MCF 10A (cell line): ENCODE results near the gene NOXO1. TPM values are rescaled to one million over a fixed set of nuclear protein-coding genes. Genes with fewer than 3 reads are reported as not detected.
"Not testable (repeated sequence)": the region's sequence is repeated elsewhere in the genome, so short reads cannot be mapped to it uniquely, and the experiment has no call there.

ENCODE experiments used
- BruUV-seq: library from RNA; stranded (reverse); fragments of 400-500 nt; replicated peaks from 2 replicates; lab custom pipeline; 2021; lab: Mats Ljungman, UMichigan
- CTCF ChIA-PET: fragments of 300-600 bp; sonication (Branson Sonifier 250); formaldehyde crosslinking; extraction: SDS; loops from one replicate; lab custom pipeline; 2021; ENCODE audit warnings: antibody characterized with exemption, inconsistent platforms; lab: Yijun Ruan, JAX
- POLR2A ChIA-PET: fragments of 300-600, 350-650 bp; sonication (Branson Sonifier 250); formaldehyde crosslinking; extraction: SDS; loops from one replicate; lab custom pipeline; 2020; ENCODE audit warnings: antibody characterized with exemption, inconsistent platforms; lab: Yijun Ruan, JAX
- DNase-seq: peaks from one replicate; pipeline ENCODE4 v3.0.0-alpha.2; 2018; ENCODE audit not compliant: unreplicated experiment
- H3K27ac Mint-ChIP-seq: one replicate; pipeline ENCODE4 v1.8.0; 2022; ENCODE audit warnings: mild to moderate bottlenecking, low read depth, mixed read lengths; ENCODE audit not compliant: unreplicated experiment
- H3K27me3 Mint-ChIP-seq: one replicate; pipeline ENCODE4 v1.8.0; 2022; ENCODE audit warnings: mixed read lengths; ENCODE audit not compliant: insufficient read depth, unreplicated experiment
- H3K36me3 Mint-ChIP-seq: one replicate; pipeline ENCODE4 v1.8.0; 2022; ENCODE audit warnings: mild to moderate bottlenecking, moderate library complexity, mixed read lengths; ENCODE audit not compliant: insufficient read depth, unreplicated experiment
- H3K4me1 Mint-ChIP-seq: one replicate; pipeline ENCODE4 v1.8.0; 2022; ENCODE audit warnings: mixed read lengths; ENCODE audit not compliant: insufficient read depth, unreplicated experiment
- H3K4me3 Mint-ChIP-seq: one replicate; pipeline ENCODE4 v1.8.0; 2022; ENCODE audit warnings: mild to moderate bottlenecking, moderate library complexity, mixed read lengths; ENCODE audit not compliant: unreplicated experiment
- H3K9me3 Mint-ChIP-seq: one replicate; pipeline ENCODE4 v1.8.0; 2022; ENCODE audit warnings: mixed read lengths; ENCODE audit not compliant: unreplicated experiment
- CTCF ChIP-seq: fragments of 200-600 bp; IDR thresholded peaks from one replicate; pipeline ENCODE4 v1.8.0; 2022; ENCODE audit warnings: antibody characterized with exemption, mild to moderate bottlenecking; ENCODE audit not compliant: unreplicated experiment
- intact Hi-C: fragments of 100-400 bp; cut with micrococcal nuclease; formaldehyde crosslinking; loops from 2 replicates; pipeline ENCODE4 v1.14.1; 2022
- total RNA-seq: library from RNA; stranded (reverse); gene quantifications from 2 replicates; pipeline ENCODE4 v1.2.3, GENCODE V29; 2022

Gene NOXO1
- total RNA-seq, 1 experiment from 2014 or later, result 1.1 TPM

GRCh38 chr16:1965396-1966001 is 15.8 kb downstream of the NOXO1 start:
- DNase-seq, result no peak
- peak overlapping the region; percentile 95 for H3K27ac Mint-ChIP-seq
- H3K4me3 Mint-ChIP-seq, result peak overlapping the region; percentile 78
- CTCF ChIA-PET, result interaction anchor here (0.5 to 1.4 kb wide), 5 partner anchors 39 to 103 kb away, joined by 3 to 5 read pairs (median 3); no protein-coding TSS in a partner anchor
- BruUV-seq, result TSS peak; percentile 74
- peaks cover 56% of the 10 kb centered on the region for H3K36me3 Mint-ChIP-seq
- intact Hi-C loops, result no loop called here
- no peaks in the 10 kb centered on the region for H3K9me3 Mint-ChIP-seq
- POLR2A ChIA-PET, result interaction anchor here (0.5 to 8.9 kb wide), 40 partner anchors 8 to 550 kb away, joined by 3 to 72 read pairs (median 6); partner anchors contain the start of genes FAHD1, GFER, HAGH and MSRB1
- H3K27me3 Mint-ChIP-seq, result no peaks in the 10 kb centered on the region
- peaks cover 20% of the 10 kb centered on the region for H3K4me1 Mint-ChIP-seq
- TF ChIP-seq CTCF, result no peak

- CTCF ChIA-PET, result interaction anchor here (0.5 to 1.3 kb wide), 6 partner anchors 39 to 1164 kb away, joined by 3 to 5 read pairs (median 3); no protein-coding TSS in a partner anchor
- Mint-ChIP-seq H3K27me3 (no peaks in the 10 kb centered on the region), H3K27ac (peak within 1 kb of the TSS; percentile 95), H3K4me3 (peak within 1 kb of the TSS; percentile 78), H3K9me3 (no peaks in the 10 kb centered on the region), H3K4me1 (peaks cover 23% of the 10 kb centered on the region), H3K36me3 (peaks cover 60% of the 10 kb centered on the region)
- intact Hi-C loops, result no loop called here
- POLR2A ChIA-PET, result interaction anchor here (0.6 to 8.9 kb wide), 54 partner anchors 8 to 941 kb away, joined by 3 to 72 read pairs (median 5); partner anchors contain the start of genes ATP6V0C, ECI1, FAHD1 and GFER
- no peak for TF ChIP-seq CTCF
- DNase-seq, result peak; percentile 98
- BruUV-seq, result no TSS peak
These were observed 16.5 kb downstream of the NOXO1 start, which contains the start of gene RPS2 for GRCh38 chr16:1964506-1965395. RPS2 (minus strand) TSS chr16:1964826; CDS start chr16:1964625, 201 bp downstream.

- no peak for DNase-seq
- ChIA-PET POLR2A (interaction anchor here (0.6 to 8.9 kb wide), 49 partner anchors 8 to 550 kb away, joined by 3 to 72 read pairs (median 5); partner anchors contain the start of genes ATP6V0C, ECI1, FAHD1 and GFER), CTCF (interaction anchor here (0.5 to 1.3 kb wide), 3 partner anchors 10 to 1165 kb away, joined by 3 to 5 read pairs (median 3); no protein-coding TSS in a partner anchor)
- TF ChIP-seq CTCF, result no peak
- no TSS peak for BruUV-seq
- H3K9me3 Mint-ChIP-seq, result no peaks in the 10 kb centered on the region
- peaks cover 23% of the 10 kb centered on the region for H3K4me1 Mint-ChIP-seq
- peaks cover 60% of the 10 kb centered on the region for H3K36me3 Mint-ChIP-seq
- no peaks in the 10 kb centered on the region for H3K27me3 Mint-ChIP-seq
- peak overlapping the region; percentile 78 for H3K4me3 Mint-ChIP-seq
- peak overlapping the region; percentile 95 for H3K27ac Mint-ChIP-seq
- intact Hi-C loops, result no loop called here
These were observed 17.3 kb downstream of the NOXO1 start for GRCh38 chr16:1963806-1964505.

GRCh38 chr16:1962161-1963153 is 18.8 kb downstream of the NOXO1 start:
- H3K27me3 Mint-ChIP-seq, DNase-seq, intact Hi-C loops, H3K9me3 Mint-ChIP-seq: not testable (repeated sequence)
- ChIA-PET POLR2A (interaction anchor here (0.7 to 8.9 kb wide), 12 partner anchors 9 to 1435 kb away, joined by 3 to 72 read pairs (median 10); partner anchors contain the start of genes CAPN15, NOXO1, NTHL1 and NUBP2), CTCF (interaction anchor here (0.7 to 1.3 kb wide), 3 partner anchors 78 to 102 kb away, joined by 3 to 4 read pairs (median 3); no protein-coding TSS in a partner anchor)
- H3K36me3 Mint-ChIP-seq, result peaks cover 60% of the 10 kb centered on the region
- TSS peak; percentile 72 for BruUV-seq
- H3K27ac Mint-ChIP-seq, result peak overlapping the region; percentile 95
- H3K4me3 Mint-ChIP-seq, result peak overlapping the region; percentile 78
- H3K4me1 Mint-ChIP-seq, result peaks cover 23% of the 10 kb centered on the region
